ENCODE data around the gene FAM72A.
"Not testable (repeated sequence)": the region's sequence is repeated elsewhere in the genome, so short reads cannot be mapped to it uniquely, and the experiment has no call there.

Gene FAM72A

GRCh38 chr1:206215600-206216392 lies 13.2 kb upstream of the FAM72A start:
- not testable (repeated sequence) for DNase-seq (ENCODE audit: low read depth in 1 of 2, low spot score in 1 of 2)

- not testable (repeated sequence) for DNase-seq (ENCODE audit: low read depth in 1 of 2, low spot score in 1 of 2)
Measured at GRCh38 chr1:206210802-206211201, 8.2 kb upstream of the FAM72A start.

- peak in 1 of 2 donors; percentile 3 for DNase-seq (ENCODE audit: low read depth in 1 of 2, low spot score in 1 of 2)
Measured at GRCh38 chr1:206205569-206205968, 2.9 kb upstream of the FAM72A start.

- peak in 1 of 2 donors; percentile 0 for DNase-seq (ENCODE audit: low read depth in 1 of 2, low spot score in 1 of 2)
Measured at GRCh38 chr1:206204871-206205270, 2.2 kb upstream of the FAM72A start.

GRCh38 chr1:206204159-206204511 lies 1.5 kb upstream of the FAM72A start:
- DNase-seq (ENCODE audit: low read depth in 1 of 2, low spot score in 1 of 2) = not testable (repeated sequence)

- peak; percentile 1 to 7 for DNase-seq (ENCODE audit: low read depth in 1 of 2, low spot score in 1 of 2)
Measured at GRCh38 chr1:206203364-206204158, 922 bp upstream of the FAM72A start, which contains the start of gene SRGAP2. SRGAP2 (plus strand) TSS chr1:206203541; CDS start chr1:206205971, 2,430 bp downstream.

GRCh38 chr1:206196748-206197424 lies 5.8 kb downstream of the FAM72A start:
- DNase-seq (ENCODE audit: low read depth in 1 of 2, low spot score in 1 of 2) = not testable (repeated sequence)

- DNase-seq (ENCODE audit: low read depth in 1 of 2, low spot score in 1 of 2) = not testable (repeated sequence)
Measured at GRCh38 chr1:206195182-206195581, 7.5 kb downstream of the FAM72A start.

- DNase-seq (ENCODE audit: low read depth in 1 of 2, low spot score in 1 of 2) = not testable (repeated sequence)
Measured at GRCh38 chr1:206186826-206187225, 15.8 kb downstream of the FAM72A start.

GRCh38 chr1:206185778-206186177 lies 16.9 kb downstream of the FAM72A start:
- not testable (repeated sequence) for DNase-seq (ENCODE audit: low read depth in 1 of 2, low spot score in 1 of 2)

GRCh38 chr1:206183788-206184187 lies 18.9 kb downstream of the FAM72A start:
- not testable (repeated sequence) for DNase-seq (ENCODE audit: low read depth in 1 of 2, low spot score in 1 of 2)

- not testable (repeated sequence) for DNase-seq (ENCODE audit: low read depth in 1 of 2, low spot score in 1 of 2)
Measured at GRCh38 chr1:206182368-206183317, 20.0 kb downstream of the FAM72A start.

- not testable (repeated sequence) for DNase-seq (ENCODE audit: low read depth in 1 of 2, low spot score in 1 of 2)
Measured at GRCh38 chr1:206179666-206180065, 23.0 kb downstream of the FAM72A start.

GRCh38 chr1:206178061-206178989 lies 24.3 kb downstream of the FAM72A start:
- not testable (repeated sequence) for DNase-seq (ENCODE audit: low read depth in 1 of 2, low spot score in 1 of 2)

GRCh38 chr1:206176114-206176502 lies 26.5 kb downstream of the FAM72A start:
- not testable (repeated sequence) for DNase-seq (ENCODE audit: low read depth in 1 of 2, low spot score in 1 of 2)

GRCh38 chr1:206175459-206176113 lies 27.1 kb downstream of the FAM72A start:
- not testable (repeated sequence) for DNase-seq (ENCODE audit: low read depth in 1 of 2, low spot score in 1 of 2)

GRCh38 chr1:206174182-206174868 lies 28.3 kb downstream of the FAM72A start:
- not testable (repeated sequence) for DNase-seq (ENCODE audit: low read depth in 1 of 2, low spot score in 1 of 2)

- not testable (repeated sequence) for DNase-seq (ENCODE audit: low read depth in 1 of 2, low spot score in 1 of 2)
Measured at GRCh38 chr1:206173110-206173719, 29.4 kb downstream of the FAM72A start.
